HG02623 (cell line): ENCODE measurements around the gene ENDOV.

Experiments used
- ATAC-seq: cut with Tn5 transposase; IDR thresholded peaks from one replicate; pipeline ENCODE4 v1.9.1; 2021; ENCODE audit warnings: moderate library complexity; ENCODE audit not compliant: unreplicated experiment

The ENDOV gene

DNA sequence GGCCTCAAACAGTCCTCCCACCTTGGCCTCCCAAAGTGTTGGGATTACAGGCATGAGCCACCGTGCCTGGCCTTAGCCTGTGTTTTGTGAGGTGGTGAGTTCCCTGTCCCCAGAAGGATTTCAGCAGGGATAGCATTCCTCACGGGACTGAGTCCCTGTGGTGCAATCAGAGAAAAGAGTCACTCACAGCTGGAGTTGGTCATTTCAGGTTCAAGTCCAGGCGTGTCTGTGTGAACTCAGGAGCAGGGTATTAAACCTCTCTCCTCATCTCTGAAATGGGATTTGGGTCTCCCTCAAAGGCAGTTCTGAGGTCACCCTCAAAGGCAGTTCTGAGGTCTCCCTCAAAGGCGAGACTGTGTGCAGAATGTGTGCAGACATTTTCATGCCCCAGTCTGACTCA, 32.8 kb downstream of the ENDOV start:
- no peak for ATAC-seq

GRCh38 chr17:80449194-80449929, 34.4 kb downstream of the ENDOV start:
- no peak for ATAC-seq

GRCh38 chr17:80449930-80450576, 35.1 kb downstream of the ENDOV start:
- no peak for ATAC-seq

DNA sequence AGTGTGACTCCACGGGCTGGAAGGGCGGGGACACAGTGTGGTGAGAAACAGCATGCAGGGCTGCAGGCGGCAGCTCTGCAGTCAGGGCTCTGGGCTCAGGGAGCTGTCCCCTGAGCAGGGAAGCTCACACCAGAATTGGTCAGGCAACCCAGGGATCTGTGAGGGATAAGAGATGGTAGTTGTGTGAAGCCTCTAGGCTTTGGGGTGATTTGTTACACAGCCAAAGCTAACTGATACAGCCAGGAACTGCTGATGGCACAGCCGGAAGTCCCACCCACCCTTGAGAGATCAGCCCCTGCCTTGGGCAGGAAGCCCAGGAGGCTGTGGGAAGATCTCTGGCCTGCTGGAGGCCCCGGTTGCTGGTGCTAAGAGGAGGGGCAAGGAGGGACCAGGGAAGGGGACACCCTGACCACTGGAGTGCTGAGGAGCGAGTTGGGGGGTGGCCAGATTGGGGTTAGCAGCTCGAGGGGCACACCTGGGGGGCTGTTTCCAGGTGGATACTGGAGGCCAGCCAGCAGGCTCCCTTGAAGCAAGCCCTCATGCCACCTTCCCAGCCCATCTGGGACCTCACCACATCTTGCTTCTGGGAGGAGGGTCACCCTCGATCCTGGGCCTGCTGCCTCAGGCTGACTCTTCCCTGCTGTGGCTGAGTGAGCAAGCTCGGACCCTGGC, 36.3 kb downstream of the ENDOV start:
- ATAC-seq, result no peak

DNA sequence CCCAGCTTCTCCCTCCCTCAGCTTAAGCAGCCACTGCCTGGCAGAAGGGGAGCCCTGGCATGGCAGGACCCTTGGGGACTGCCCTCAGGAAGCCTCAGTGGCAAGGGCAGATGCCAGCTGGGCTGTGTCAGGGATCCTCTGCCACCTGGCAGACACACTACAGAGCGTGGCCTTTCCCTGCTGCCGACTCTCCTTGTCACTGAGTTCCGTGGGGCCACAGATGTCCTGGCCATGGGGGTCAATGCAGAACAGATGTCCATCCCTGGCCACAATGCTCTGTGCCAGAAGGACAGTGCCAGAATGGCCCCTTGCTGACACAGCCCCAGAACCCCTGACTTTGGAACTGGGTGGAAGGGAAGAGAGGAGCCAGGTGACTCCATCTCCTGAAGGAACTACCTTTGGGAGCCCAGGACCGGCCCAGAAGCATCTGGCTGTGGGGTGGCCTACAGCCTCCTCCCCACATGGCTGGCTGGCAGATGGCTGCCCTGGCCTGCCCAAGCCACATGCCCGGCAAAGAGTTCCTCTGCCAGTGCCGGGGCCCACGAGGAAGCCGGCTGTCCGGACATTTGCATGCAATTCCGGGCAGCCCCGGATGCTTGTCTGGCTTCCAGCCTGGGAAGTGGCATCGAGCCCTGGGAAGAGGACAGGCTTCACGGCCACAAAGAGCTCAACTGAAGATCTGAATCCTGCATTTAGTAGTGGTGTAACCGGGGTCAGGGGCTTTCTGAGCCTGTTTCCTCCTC, 37.4 kb downstream of the ENDOV start:
- ATAC-seq, result no peak

- ATAC-seq, result no peak
Measured at GRCh38 chr17:80453126-80453997, 38.4 kb downstream of the ENDOV start.

- no peak for ATAC-seq
Measured at GRCh38 chr17:80453998-80454556, 39.1 kb downstream of the ENDOV start.

DNA sequence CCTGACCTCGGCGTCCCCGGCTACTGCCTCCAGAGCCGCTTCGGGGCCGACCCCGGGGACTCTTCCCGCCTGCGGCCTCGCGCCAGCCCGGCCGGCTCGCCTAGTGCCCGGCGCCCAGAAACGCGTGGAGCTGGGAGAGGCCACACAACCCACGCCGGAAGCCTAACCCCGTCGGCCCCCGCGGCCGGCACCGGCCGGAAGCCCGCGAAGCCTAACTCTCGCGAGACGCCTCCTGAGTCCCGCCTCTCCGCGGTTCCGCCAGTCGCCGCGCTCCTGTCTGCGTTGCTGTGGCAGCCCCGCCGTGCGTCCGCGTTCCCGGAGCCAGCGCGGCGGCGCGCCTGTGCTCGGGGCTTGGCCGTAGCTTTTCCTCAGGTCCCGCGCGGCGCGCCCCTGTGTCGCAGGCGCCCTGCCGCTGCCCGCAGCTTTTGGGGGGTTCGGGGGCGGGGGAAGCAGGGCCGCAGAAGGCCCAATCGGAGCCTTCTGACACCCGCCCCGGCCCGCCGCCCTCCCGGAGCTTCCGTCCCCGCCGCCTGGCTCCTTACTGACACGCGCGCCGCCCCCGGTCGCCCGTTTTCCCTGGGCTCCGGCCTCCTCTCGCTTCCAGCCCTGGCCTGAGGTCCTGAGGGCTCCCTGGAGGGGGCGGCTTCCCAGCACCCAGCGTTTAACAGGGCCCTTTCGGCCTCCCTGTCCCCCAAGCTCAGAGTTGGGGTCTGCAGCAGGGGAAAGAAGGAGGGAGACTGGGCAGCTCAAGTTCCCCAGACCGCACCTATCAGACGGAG, 39.8 kb downstream of the ENDOV start:
- ATAC-seq, result peak; percentile 79

DNA sequence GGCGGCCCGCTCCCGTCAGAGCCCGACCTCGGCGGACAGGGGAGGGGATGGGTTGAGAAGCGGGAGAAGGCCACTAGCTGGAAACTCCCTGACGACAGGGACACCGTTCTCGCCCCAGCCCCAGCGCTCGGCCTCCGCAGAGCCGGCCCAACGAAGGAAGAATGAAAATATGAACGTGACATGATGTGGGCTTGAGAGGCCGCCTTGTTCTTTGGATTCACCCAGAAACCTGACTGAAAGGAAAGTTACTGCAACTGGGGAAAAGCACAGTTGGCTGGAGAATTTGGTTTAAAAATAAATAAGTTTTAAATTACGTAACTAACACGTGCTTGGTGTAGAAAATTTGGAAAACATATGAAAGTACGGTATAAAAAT, 40.4 kb downstream of the ENDOV start:
- peak; percentile 29 for ATAC-seq

GRCh38 chr17:80455784-80456183, 40.8 kb downstream of the ENDOV start:
- no peak for ATAC-seq

GRCh38 chr17:80456465-80457235, 41.7 kb downstream of the ENDOV start:
- no peak for ATAC-seq

DNA sequence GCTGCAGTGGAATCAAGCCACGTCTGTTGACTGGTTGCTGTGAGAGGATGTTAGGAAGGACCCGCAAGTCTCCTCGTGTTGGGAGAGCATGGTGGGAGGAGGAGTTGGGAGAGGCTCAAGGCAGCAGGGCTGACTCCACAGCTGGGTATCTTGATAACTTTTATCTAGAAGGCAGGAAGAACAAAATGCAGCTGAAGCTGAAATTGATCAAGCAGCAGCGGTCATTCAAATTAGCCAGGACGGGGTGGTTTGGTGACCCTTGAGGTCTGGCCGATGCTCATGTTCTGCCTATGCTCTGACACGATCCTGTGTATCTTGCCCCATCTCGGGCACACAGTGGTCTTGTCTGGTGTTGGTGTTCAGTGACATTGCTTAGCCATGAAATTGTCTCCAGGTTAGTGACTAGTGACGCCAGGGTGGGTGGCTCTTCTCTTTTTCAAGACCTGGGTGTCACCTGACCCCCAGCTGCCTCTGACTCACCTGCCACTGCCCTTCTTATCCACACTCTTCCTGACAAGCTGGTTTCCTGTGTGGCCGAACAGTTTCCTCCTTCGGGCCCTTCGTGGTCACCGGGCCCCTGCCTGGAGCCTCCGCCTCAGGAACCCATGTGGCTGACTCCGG, 42.4 kb downstream of the ENDOV start:
- no peak for ATAC-seq

DNA sequence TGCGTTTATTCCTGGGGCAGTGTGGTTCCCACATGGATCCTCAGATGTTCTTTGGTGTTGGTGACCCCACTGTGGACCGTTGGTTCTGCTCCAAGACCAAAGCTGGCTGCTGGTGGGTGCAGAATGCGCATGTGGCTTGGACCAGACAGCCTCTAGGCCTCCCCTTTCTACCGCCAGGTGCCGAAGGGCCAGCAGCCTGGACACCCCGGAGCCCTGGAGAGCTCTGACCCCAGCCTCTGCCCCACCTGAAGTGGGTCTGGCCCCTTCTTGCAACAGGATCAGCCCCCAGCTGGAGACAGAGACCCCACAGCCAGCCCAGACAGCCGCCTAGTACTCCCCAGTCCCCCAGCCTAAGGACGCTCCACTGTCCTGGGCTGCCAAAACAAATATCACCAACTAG, 43.0 kb downstream of the ENDOV start:
- ATAC-seq, result no peak

GRCh38 chr17:80459234-80459633, 44.3 kb downstream of the ENDOV start:
- ATAC-seq, result no peak

DNA sequence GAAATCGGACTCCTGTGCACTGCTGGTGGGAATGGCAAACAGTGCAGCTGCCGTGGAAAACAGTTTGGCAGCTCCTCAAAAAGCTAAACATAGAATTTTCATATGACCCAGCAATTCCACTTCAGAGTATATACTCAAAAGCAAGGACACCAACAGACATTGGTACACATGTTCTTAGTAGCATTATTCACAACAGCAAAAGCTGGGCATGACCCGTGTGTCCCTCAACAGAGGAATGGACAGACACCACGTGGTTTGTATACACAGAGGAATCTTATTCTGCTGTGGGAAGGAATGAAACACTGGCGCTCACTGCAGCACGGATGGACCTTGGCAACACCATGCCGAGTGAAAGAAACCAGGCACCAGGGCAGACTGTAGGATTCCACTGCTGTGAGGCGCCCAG, 45.5 kb downstream of the ENDOV start:
- no peak for ATAC-seq

DNA sequence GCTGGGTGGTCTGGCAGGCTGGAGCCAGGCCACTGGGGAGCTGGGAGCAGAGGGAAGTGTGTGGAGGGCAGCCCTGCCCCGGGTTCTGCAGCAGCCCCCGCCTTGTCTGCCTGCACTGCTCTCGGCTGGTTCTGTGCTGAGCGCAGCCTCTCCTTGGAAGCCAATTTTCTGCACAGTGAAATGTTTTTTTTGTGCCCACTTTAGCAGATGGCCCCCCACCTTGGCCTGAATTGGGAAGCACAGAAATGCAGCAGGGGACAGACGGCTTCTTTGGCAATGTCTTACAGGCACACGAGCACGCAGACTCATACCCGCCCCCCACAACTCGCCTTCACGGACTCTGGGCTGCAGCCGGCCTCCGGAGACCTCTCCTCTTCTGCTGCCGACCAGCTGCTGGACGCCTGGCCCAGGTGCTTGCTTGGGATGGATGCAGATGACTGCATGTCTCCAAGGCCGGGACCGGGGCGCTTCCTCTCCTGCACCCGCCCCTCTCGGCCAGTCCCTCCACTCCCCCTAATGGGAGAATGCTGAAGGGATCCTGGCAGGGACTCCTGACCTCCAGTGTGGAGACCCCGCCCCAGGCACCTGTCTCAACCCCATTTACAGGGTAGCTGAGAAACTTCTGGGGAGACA, 46.7 kb downstream of the ENDOV start:
- ATAC-seq, result no peak

GRCh38 chr17:80463784-80464400, 48.9 kb downstream of the ENDOV start:
- no peak for ATAC-seq
